ENCODE measurements around the gene ALKBH8. TPM values are rescaled to one million over a fixed set of nuclear protein-coding genes. Genes with fewer than 3 reads are reported as not detected.

ALKBH8 gene
- total RNA-seq, 2 donors from 2014 or later = 3.7 to 5.0 TPM

DNA sequence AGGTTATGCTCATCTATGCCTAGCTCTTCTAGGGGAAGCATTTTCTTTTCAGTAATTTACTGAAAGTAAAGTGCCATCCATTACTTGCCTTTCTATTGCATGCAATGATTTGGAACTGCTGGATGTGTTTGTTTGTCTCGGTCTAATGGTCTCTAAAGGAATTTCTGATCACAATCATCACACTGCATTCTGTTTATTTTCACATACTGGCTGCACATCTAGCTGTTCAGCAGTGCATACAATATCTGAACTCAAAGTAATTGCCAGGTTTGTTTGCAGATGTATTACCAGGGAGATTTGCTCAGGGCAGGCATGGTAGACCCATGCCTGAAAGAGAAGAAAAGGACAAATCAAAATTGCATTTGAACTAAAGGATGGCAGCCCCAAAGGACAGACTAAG, 71.5 kb downstream of the ALKBH8 start:
- no peak for DNase-seq
- intact Hi-C loops (cut with DNase I) = no loop called here

DNA sequence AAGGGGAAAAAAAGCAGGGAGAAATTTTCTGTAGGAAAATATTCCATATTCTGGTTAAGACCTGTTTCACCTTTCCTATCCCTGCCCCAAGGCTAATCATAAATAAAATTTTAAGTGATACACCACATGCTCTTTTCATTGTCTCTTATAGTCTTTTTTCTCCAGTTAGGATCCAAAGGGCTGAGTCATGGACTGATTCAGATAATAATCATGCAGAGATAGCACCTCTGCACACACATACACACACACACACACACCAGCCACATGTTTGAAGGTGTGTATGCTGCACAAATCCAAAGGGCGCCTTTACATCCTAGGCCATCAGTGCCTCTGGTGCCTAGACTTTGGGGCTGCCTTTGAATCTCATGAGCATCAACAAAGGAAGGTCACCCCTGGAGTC, 72.4 kb downstream of the ALKBH8 start:
- H3K4me3 ChIP-seq = no peak overlapping the region
- TF ChIP-seq, protein P1, sequence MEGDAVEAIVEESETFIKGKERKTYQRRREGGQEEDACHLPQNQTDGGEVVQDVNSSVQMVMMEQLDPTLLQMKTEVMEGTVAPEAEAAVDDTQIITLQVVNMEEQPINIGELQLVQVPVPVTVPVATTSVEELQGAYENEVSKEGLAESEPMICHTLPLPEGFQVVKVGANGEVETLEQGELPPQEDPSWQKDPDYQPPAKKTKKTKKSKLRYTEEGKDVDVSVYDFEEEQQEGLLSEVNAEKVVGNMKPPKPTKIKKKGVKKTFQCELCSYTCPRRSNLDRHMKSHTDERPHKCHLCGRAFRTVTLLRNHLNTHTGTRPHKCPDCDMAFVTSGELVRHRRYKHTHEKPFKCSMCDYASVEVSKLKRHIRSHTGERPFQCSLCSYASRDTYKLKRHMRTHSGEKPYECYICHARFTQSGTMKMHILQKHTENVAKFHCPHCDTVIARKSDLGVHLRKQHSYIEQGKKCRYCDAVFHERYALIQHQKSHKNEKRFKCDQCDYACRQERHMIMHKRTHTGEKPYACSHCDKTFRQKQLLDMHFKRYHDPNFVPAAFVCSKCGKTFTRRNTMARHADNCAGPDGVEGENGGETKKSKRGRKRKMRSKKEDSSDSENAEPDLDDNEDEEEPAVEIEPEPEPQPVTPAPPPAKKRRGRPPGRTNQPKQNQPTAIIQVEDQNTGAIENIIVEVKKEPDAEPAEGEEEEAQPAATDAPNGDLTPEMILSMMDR (IDR thresholded peaks at IDR 0.05) = no peak
- intact Hi-C loops (cut with DNase I) = no loop called here

More for the DNA sequence above, 71.5 kb downstream of the ALKBH8 start:
- Histone ChIP-seq H3K4me3 (no peak overlapping the region), H3K27ac (no peak overlapping the region), H3K9me3 (no peaks in the 10 kb centered on the region), H3K9ac (ENCODE audit: low read depth in 2 of 2, low read length in 2 of 2) (no peak overlapping the region), H3K36me3 (no peaks in the 10 kb centered on the region), H3K4me1 (no peaks in the 10 kb centered on the region), H3K27me3 (no peaks in the 10 kb centered on the region)
- TF ChIP-seq, protein P1 (IDR thresholded peaks at IDR 0.05) = no peak

DNA sequence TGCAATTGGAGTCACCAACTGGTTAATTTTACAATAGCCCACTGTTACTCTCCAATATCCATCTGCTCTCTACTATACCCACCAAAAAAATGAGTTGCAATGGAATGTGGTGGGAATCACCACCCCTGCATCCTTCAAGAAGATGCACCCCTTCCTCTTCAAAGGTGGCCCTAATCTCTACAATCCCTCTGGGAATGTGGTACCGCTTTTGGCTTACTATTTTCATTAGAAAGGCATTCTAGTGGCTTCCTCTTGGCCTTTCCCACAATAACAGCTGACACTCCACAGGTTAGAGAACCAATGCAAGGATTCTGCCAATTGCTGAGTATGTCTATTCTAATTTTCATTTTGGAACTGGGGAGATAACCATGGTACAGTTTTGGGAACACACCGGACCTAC, 74.7 kb downstream of the ALKBH8 start:
- H3K27ac ChIP-seq = no peak overlapping the region
- H3K4me3 ChIP-seq = no peak overlapping the region
- no peak for DNase-seq
- no peaks in the 10 kb centered on the region for H3K27me3 ChIP-seq
- no peak overlapping the region for H3K9ac ChIP-seq (ENCODE audit: low read depth in 2 of 2, low read length in 2 of 2)
- TF ChIP-seq, protein P1 (IDR thresholded peaks at IDR 0.05) = no peak
- H3K36me3 ChIP-seq = no peaks in the 10 kb centered on the region
- H3K4me1 ChIP-seq = no peaks in the 10 kb centered on the region
- intact Hi-C loops (cut with DNase I) = no loop called here
- no peaks in the 10 kb centered on the region for H3K9me3 ChIP-seq

More for the DNA sequence above, 72.4 kb downstream of the ALKBH8 start:
- no peaks in the 10 kb centered on the region for H3K36me3 ChIP-seq
- H3K27me3 ChIP-seq = no peaks in the 10 kb centered on the region
- H3K9me3 ChIP-seq = no peaks in the 10 kb centered on the region
- no peak for DNase-seq
- H3K4me1 ChIP-seq = no peaks in the 10 kb centered on the region
- no peak overlapping the region for H3K9ac ChIP-seq (ENCODE audit: low read depth in 2 of 2, low read length in 2 of 2)
- no peak overlapping the region for H3K27ac ChIP-seq

DNA sequence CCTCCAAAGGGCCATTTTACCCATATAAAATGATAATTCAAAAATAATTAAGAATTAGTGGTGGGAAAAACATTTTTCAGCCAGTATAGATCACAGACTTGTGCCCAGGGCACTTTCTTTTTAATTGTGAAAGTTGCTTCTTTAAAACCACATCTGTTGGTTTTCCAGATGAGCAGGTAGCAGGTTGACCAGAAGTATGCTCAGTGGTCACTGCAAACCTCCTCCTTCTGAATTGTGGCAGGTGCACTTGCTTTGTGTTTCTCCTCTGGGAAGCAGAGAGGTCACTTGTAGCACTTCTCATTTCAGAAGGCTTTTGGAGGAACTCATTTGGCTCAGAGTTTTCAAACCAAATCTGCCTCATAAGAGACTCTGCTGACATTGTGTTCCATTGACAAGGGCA, 83.3 kb downstream of the ALKBH8 start:
- intact Hi-C loops (cut with DNase I) = no loop called here
- Histone ChIP-seq H3K27me3 (no peaks in the 10 kb centered on the region), H3K36me3 (no peaks in the 10 kb centered on the region), H3K9ac (ENCODE audit: low read depth in 2 of 2, low read length in 2 of 2) (no peak overlapping the region), H3K4me1 (no peaks in the 10 kb centered on the region), H3K4me3 (no peak overlapping the region), H3K27ac (no peak overlapping the region), H3K9me3 (no peaks in the 10 kb centered on the region)
- DNase-seq = no peak
- TF ChIP-seq, protein P1 (IDR thresholded peaks at IDR 0.05) = no peak

DNA sequence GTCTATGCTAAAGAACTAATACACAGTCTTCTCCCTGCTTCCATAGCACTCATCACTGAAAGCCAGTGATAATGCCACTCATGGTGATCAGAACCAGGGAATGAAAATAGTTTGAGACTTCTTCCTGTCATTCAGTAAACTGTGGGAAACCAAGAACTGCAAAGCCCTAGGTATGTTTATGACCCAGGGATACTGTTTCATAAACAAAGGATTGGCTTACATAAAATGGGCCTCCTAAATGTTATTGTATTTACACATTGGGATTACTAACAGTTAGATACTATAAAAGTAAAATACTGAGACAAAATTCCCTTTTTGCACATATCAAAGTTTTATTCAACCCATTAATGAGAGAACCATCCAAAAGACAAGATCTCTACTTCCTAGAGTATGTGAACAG, 86.6 kb downstream of the ALKBH8 start:
- Histone ChIP-seq H3K4me3 (no peak overlapping the region), H3K9ac (ENCODE audit: low read depth in 2 of 2, low read length in 2 of 2) (no peak overlapping the region), H3K36me3 (no peaks in the 10 kb centered on the region), H3K4me1 (no peaks in the 10 kb centered on the region), H3K27me3 (no peaks in the 10 kb centered on the region), H3K9me3 (no peaks in the 10 kb centered on the region), H3K27ac (no peak overlapping the region)
- no peak for DNase-seq
- intact Hi-C loops (cut with DNase I) = no loop called here
- TF ChIP-seq, protein P1 (IDR thresholded peaks at IDR 0.05) = no peak

DNA sequence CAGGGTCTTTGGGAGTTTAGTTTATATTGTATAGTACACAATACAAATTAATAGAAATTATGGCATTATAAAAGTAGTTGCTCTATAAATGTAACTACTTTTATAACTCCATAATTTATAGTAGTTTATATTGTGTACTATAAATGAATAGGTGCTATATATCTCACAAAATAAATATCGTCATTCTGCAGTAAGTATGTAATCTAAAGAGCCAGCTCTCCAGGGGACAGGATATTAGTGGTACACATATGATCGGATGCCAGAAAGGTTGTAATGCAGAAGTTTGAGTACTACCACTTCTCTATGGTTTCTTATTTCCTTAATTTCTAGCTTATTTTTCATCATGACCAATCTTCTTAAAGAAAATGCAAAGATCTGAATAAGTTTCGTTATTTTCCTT, 87.7 kb downstream of the ALKBH8 start:
- intact Hi-C loops (cut with DNase I) = no loop called here
- H3K27ac ChIP-seq = no peak overlapping the region
- no peaks in the 10 kb centered on the region for H3K4me1 ChIP-seq
- H3K9ac ChIP-seq (ENCODE audit: low read depth in 2 of 2, low read length in 2 of 2) = no peak overlapping the region
- H3K9me3 ChIP-seq = no peaks in the 10 kb centered on the region
- no peaks in the 10 kb centered on the region for H3K36me3 ChIP-seq
- H3K4me3 ChIP-seq = no peak overlapping the region
- TF ChIP-seq, protein P1 (IDR thresholded peaks at IDR 0.05) = no peak
- no peak for DNase-seq
- H3K27me3 ChIP-seq = no peaks in the 10 kb centered on the region
